PC-9 (cell line): ENCODE data around the gene FALEC. TPM values are rescaled to one million over a fixed set of nuclear protein-coding genes. Genes with fewer than 3 reads are reported as not detected.

Experiments
- Bru-seq: library from RNA; stranded (reverse); fragments of 400-500 nt; gene quantifications from one replicate; lab custom pipeline; 2021; lab: Mats Ljungman, UMichigan
- BruChase-seq, 2 experiments: library from RNA; stranded (reverse); fragments of 400-500 nt; gene quantifications; one replicate each; lab custom pipeline; 2021; lab: Mats Ljungman, UMichigan
- BruUV-seq: library from RNA; stranded (reverse); fragments of 400-500 nt; replicated peaks from 2 replicates; lab custom pipeline; 2021; lab: Mats Ljungman, UMichigan
- CTCF ChIA-PET: fragments of 300-600 bp; sonication (Branson Sonifier 250); formaldehyde crosslinking; loops from one replicate; lab custom pipeline; 2022; ENCODE audit warnings: antibody characterized with exemption; lab: Charles Lee
- POLR2A ChIA-PET: fragments of 300-600 bp; sonication (Branson Sonifier 250); formaldehyde crosslinking; loops from one replicate; lab custom pipeline; 2022; ENCODE audit warnings: antibody characterized with exemption; ENCODE audit not compliant: unreplicated experiment; lab: Charles Lee
- DNase-seq, 2 experiments: peaks; one replicate each; pipeline versions ENCODE4 v3.0.0 to v3.0.0-alpha.2; 2015 to 2022; ENCODE audit warnings: mixed read lengths in 1 of 2
- H2AFZ ChIP-seq: fragments of 200-600 bp; sonication (generic); 2 replicates; pipeline ENCODE4 v1.8.1; 2017; ENCODE audit warnings: antibody characterized with exemption
- H3F3A ChIP-seq: fragments of 200-600 bp; sonication (generic); 2 replicates; pipeline ENCODE4 v1.8.1; 2017; ENCODE audit warnings: antibody characterized with exemption, mild to moderate bottlenecking, low read depth; ENCODE audit not compliant: insufficient read depth
- H3K27ac ChIP-seq: fragments of 200-600 bp; sonication (generic); 2 replicates; pipeline ENCODE4 v1.6.1; 2016; ENCODE audit warnings: mixed run types
- H3K27me3 ChIP-seq: fragments of 200-600 bp; sonication (generic); 2 replicates; pipeline ENCODE4 v1.6.1; 2016; ENCODE audit warnings: low read depth, mixed run types; ENCODE audit not compliant: insufficient read depth
- H3K36me3 ChIP-seq: fragments of 200-600 bp; sonication (generic); 2 replicates; pipeline ENCODE4 v1.6.1; 2016; ENCODE audit warnings: low read depth, mixed run types
- H3K4me1 ChIP-seq: fragments of 200-600 bp; sonication (generic); replicated peaks from 2 replicates; pipeline ENCODE4 v1.6.1; 2016; ENCODE audit warnings: mixed run types; ENCODE audit not compliant: insufficient read depth
- H3K4me2 ChIP-seq: fragments of 200-600 bp; sonication (generic); 2 replicates; pipeline ENCODE4 v1.6.1; 2017; ENCODE audit warnings: mixed run types
- H3K4me3 ChIP-seq: fragments of 200-600 bp; sonication (generic); 2 replicates; pipeline ENCODE4 v1.6.1; 2016; ENCODE audit warnings: mixed run types
- H3K79me2 ChIP-seq: fragments of 200-600 bp; sonication (generic); 2 replicates; pipeline ENCODE4 v1.6.1; 2017; ENCODE audit warnings: low read depth, mixed run types
- H3K9me2 ChIP-seq: fragments of 200-600 bp; sonication (generic); 2 replicates; pipeline ENCODE4 v1.8.1; 2017; ENCODE audit warnings: mild to moderate bottlenecking; ENCODE audit not compliant: insufficient read depth
- H3K9me3 ChIP-seq: fragments of 200-600 bp; sonication (generic); 2 replicates; pipeline ENCODE4 v1.8.1; 2016; ENCODE audit warnings: low read depth; ENCODE audit not compliant: insufficient read depth
- H4K20me1 ChIP-seq: fragments of 200-600 bp; sonication (generic); 2 replicates; pipeline ENCODE4 v1.8.1; 2017; ENCODE audit not compliant: insufficient read depth
- CTCF ChIP-seq: fragments of 200-600 bp; sonication (generic); conservative IDR thresholded peaks from 2 replicates; pipeline ENCODE4 v1.6.1; 2017; ENCODE audit warnings: mixed run types, antibody characterized with exemption, mild to moderate bottlenecking, moderate library complexity
- EZH2 ChIP-seq: fragments of 200-600 bp; sonication (generic); IDR thresholded peaks from 2 replicates; pipeline ENCODE4 v1.8.0; 2017; ENCODE audit warnings: antibody characterized with exemption, low read depth
- intact Hi-C: fragments of 100-400 bp; cut with micrococcal nuclease; formaldehyde crosslinking; loops from one replicate; pipeline ENCODE4 v1.10.0; 2022; ENCODE audit not compliant: unreplicated experiment
- long read RNA-seq: library from polyadenylated mRNA; stranded (forward); transcript quantifications from one replicate; pipeline ENCODE4 v2.0.0, GENCODE V29; 2022
- total RNA-seq: library from RNA; stranded (reverse); gene quantifications from 2 replicates; pipeline ENCODE4 v1.2.3, GENCODE V29; 2021

Gene FALEC
- total RNA-seq (0.94 and 2.1 TPM in 2 replicates), Bru-seq, nascent RNA (percentile 47 among the genes with signal in this experiment), BruChase-seq, experiment 1, labeled RNA remaining after a 2-hour chase (percentile 44 among the genes with signal in this experiment), BruChase-seq, experiment 2, labeled RNA remaining after a 6-hour chase (percentile 52 among the genes with signal in this experiment)
- long read RNA-seq, partial matches to known transcripts, result 0 of 3 reads
- long read RNA-seq, other reads (novel, unspliced or antisense), result 3 of 3 reads

GRCh38 chr1:150515328-150516049 is at the start of gene FALEC:
FALEC (plus strand) TSS chr1:150515752.
- BruUV-seq, result no TSS peak
- intact Hi-C loops, result no loop called here

GRCh38 chr1:150466964-150467363 is 48.6 kb upstream of the FALEC start:
- intact Hi-C loops, result no loop called here
- Histone ChIP-seq H3K9me3 (no peaks in the 10 kb centered on the region), H3K79me2 (no peaks in the 10 kb centered on the region), H3K9me2 (no peaks in the 10 kb centered on the region), H3K27ac (no peak overlapping the region), H3K4me2 (no peak overlapping the region), H4K20me1 (no peaks in the 10 kb centered on the region; the same call in 1 of the 2 replicates), H3K4me3 (no peak overlapping the region), H3K36me3 (peaks cover 23% of the 10 kb centered on the region; the same call in 1 of the 2 replicates), H2AFZ (no peak overlapping the region), H3F3A (peaks cover 9% of the 10 kb centered on the region), H3K4me1 (no peaks in the 10 kb centered on the region), H3K27me3 (no peaks in the 10 kb centered on the region)
- no peak for TF ChIP-seq CTCF
- no peak for TF ChIP-seq EZH2
- CTCF ChIA-PET, result no interaction called here
- POLR2A ChIA-PET, result interaction anchor here (0.6 kb wide), 1 partner anchor 15 kb away, joined by 14 read pairs; no protein-coding TSS in a partner anchor
- no peak for DNase-seq
- no TSS peak for BruUV-seq

More at GRCh38 chr1:150515328-150516049, at the start of gene FALEC:
- no peaks in the 10 kb centered on the region for H3K27me3 ChIP-seq
- peaks cover 9% of the 10 kb centered on the region for H3F3A ChIP-seq
- TF ChIP-seq EZH2 (no peak), CTCF (no peak)
- no peaks in the 10 kb centered on the region for H3K9me3 ChIP-seq
- H3K36me3 ChIP-seq, result no peaks in the 10 kb centered on the region
- no peak within 1 kb of the TSS for H3K27ac ChIP-seq
- DNase-seq, result peak; percentile 84 to 97
- peak within 1 kb of the TSS; percentile 92 for H2AFZ ChIP-seq
- H3K4me2 ChIP-seq, result peak within 1 kb of the TSS; percentile 87
- peak within 1 kb of the TSS; percentile 70 for H3K4me3 ChIP-seq
- peaks cover 22% of the 10 kb centered on the region for H3K4me1 ChIP-seq
- no peaks in the 10 kb centered on the region for H3K79me2 ChIP-seq
- H3K9me2 ChIP-seq, result no peaks in the 10 kb centered on the region
- no peaks in the 10 kb centered on the region for H4K20me1 ChIP-seq
- ChIA-PET CTCF (interaction anchor here (0.5 to 0.7 kb wide), 4 partner anchors 12 to 177 kb away, joined by 3 to 6 read pairs (median 4); no protein-coding TSS in a partner anchor), POLR2A (interaction anchor here (0.5 to 1.3 kb wide), 5 partner anchors 8 to 266 kb away, joined by 3 to 29 read pairs (median 8); partner anchors contain the start of gene ECM1)

- ChIA-PET CTCF (no interaction called here), POLR2A (no interaction called here)
- no peaks in the 10 kb centered on the region for H3K9me3 ChIP-seq
- DNase-seq, result no peak
- H3K36me3 ChIP-seq, result peaks cover 23% of the 10 kb centered on the region; the same call in 1 of the 2 replicates
- no peak overlapping the region for H3K27ac ChIP-seq
- no peak overlapping the region for H2AFZ ChIP-seq
- peaks cover 6% of the 10 kb centered on the region for H3F3A ChIP-seq
- H3K4me1 ChIP-seq, result no peaks in the 10 kb centered on the region
- BruUV-seq, result no TSS peak
- no peaks in the 10 kb centered on the region for H3K79me2 ChIP-seq
- H3K9me2 ChIP-seq, result no peaks in the 10 kb centered on the region
- no peak overlapping the region for H3K4me3 ChIP-seq
- H3K4me2 ChIP-seq, result no peak overlapping the region
- intact Hi-C loops, result no loop called here
- H3K27me3 ChIP-seq, result no peaks in the 10 kb centered on the region
- no peaks in the 10 kb centered on the region; the same call in 1 of the 2 replicates for H4K20me1 ChIP-seq
- no peak for TF ChIP-seq CTCF
- no peak for TF ChIP-seq EZH2
These were observed 46.3 kb upstream of the FALEC start for GRCh38 chr1:150469291-150469690.
